Measurements from ENCODE around the gene ATP6V0D1. TPM values are rescaled to one million over a fixed set of nuclear protein-coding genes. Genes with fewer than 3 reads are reported as not detected.
A peak's percentile ranks its signal among the peaks of the same experiment; 100 is the strongest.

ATP6V0D1 gene
- total and polyA plus RNA-seq, 2 of the 4 experiments (the other 2 are of a cell fraction): 112 to 124 TPM

DNA sequence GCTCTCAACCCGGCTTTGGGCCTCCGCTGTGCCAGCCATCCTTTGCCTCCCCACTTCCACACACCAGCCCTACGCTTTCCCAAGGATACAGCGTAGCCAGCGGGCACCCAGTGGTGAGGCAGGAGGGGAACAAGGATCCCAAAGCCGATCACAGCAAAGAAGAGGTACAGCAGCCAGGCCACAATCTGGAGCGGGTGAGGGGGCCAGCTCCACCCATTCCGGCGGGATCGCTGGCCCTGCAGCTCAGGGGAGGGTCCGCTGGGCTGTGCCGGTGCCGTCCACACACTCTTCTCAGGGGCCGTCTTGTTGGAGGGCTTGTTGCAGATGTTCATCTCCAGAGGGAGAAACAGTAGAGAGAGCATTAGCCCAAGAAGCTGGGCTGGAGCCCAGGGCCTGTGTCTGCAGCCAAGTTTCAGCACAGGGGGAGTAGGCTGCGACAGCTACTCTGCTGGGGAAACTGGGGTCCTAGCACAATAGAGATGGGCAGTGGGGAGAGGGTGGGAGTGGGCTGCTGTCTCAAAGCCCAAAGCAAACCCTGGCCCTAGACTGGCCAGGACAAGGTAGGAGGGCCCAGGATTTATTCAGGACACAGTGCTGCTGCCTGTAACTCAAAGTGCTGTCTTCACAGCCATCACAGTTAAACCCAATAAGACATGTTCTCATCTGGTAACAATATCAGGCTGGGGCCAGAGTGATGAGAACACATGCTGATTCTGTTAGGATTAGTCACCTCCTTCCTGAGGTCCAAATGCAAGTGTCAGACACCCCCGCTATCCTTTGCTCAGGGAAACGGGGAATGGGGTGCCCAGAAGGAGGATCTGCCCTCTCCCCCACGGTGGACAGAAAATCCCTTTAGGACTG lies 74.6 kb downstream of the ATP6V0D1 start:
- ATAC-seq (ENCODE audit: low read depth) (peak; percentile 92), DNase-seq (peak; percentile 91)
- peak overlapping the region; percentile 76 for H2BK120ac ChIP-seq (ENCODE audit: low read depth, low read length)
- peaks cover 12% of the 10 kb centered on the region for H3K9me1 ChIP-seq (ENCODE audit: insufficient read depth, low read length)
- in situ Hi-C loops (cut with MboI; ENCODE audit: low sequenced_read_pairs): no loop called here
- H2BK15ac ChIP-seq (ENCODE audit: low read depth, low read length): peak overlapping the region; percentile 13; the same call in 1 of the 3 replicates
- no TSS peak for BruUV-seq (replicated peaks)
- H2BK5ac ChIP-seq (ENCODE audit: low read depth, low read length, poor library complexity, severe bottlenecking): peak overlapping the region; percentile 59
- peak overlapping the region; percentile 66; the same call in 1 of the 2 replicates for H3K23ac ChIP-seq (ENCODE audit: low read depth, low read length)
- no peaks in the 10 kb centered on the region for H3K9me3 ChIP-seq (ENCODE audit: control insufficient read depth, insufficient read depth, low read length)
- POLR2A ChIA-PET (ENCODE audit: unreplicated experiment): no interaction called here
- H3K4ac ChIP-seq (ENCODE audit: low read depth, low read length): peak overlapping the region; percentile 66
- no peaks in the 10 kb centered on the region for H3K27me3 ChIP-seq (ENCODE audit: control insufficient read depth, insufficient read depth, low read length)
- H4K5ac ChIP-seq (ENCODE audit: low read depth, low read length): peak overlapping the region; percentile 15
- intact Hi-C loops (cut with micrococcal nuclease): no loop called here
- peak overlapping the region; percentile 84 for H2AK5ac ChIP-seq (ENCODE audit: low read depth, low read length)
- peak overlapping the region; percentile 38; the same call in 1 of the 2 replicates for H2BK20ac ChIP-seq (ENCODE audit: low read depth, low read length)
- dilution Hi-C loops (cut with HindIII; ENCODE audit: low sequenced_read_pairs, unreplicated experiment): no loop called here
- peak overlapping the region; percentile 12; the same call in 1 of the 2 replicates for H3K9ac ChIP-seq (ENCODE audit: low read depth, low read length)
- H4K91ac ChIP-seq (ENCODE audit: insufficient read depth, low read depth, low read length): peak overlapping the region; percentile 69
- H3K56ac ChIP-seq (ENCODE audit: extremely low read depth, insufficient read depth, low read length): no peak overlapping the region
- H3K4me2 ChIP-seq (ENCODE audit: low read depth, low read length): no peak overlapping the region; the same call in 1 of the 2 replicates
- peak overlapping the region in 1 of 2 experiments; percentile 60; a peak in 2 of 4 replicates for H4K8ac ChIP-seq (ENCODE audit: low read depth in 2 of 2, low read length in 2 of 2)
- no peaks in the 10 kb centered on the region for H3K36me3 ChIP-seq (ENCODE audit: control insufficient read depth, insufficient read depth, low read length)
- no peaks in the 10 kb centered on the region for H4K20me1 ChIP-seq (ENCODE audit: insufficient read depth, low read length)
- CTCF ChIA-PET: interaction anchor here (0.9 to 1.8 kb wide), 2 partner anchors 21 to 60 kb away, joined by 3 to 5 read pairs; no protein-coding TSS in a partner anchor
- peaks cover 0 to 10% of the 10 kb centered on the region in 2 experiments; a peak in 2 of 4 replicates for H3K79me1 ChIP-seq (ENCODE audit: low read depth in 1 of 2, low read length in 2 of 2)
- peak overlapping the region; percentile 42 for H3K27ac ChIP-seq (ENCODE audit: insufficient read depth, low read length)
- no peak overlapping the region for H3K4me3 ChIP-seq (ENCODE audit: insufficient read depth, low read depth, low read length)
- peak overlapping the region; percentile 62; the same call in 1 of the 2 replicates for H3K14ac ChIP-seq (replicated peaks; ENCODE audit: low read depth, low read length)
- H3K18ac ChIP-seq (ENCODE audit: low read depth, low read length): peak overlapping the region; percentile 50
- peak overlapping the region; percentile 82 for H2AK9ac ChIP-seq (replicated peaks; ENCODE audit: low read depth, low read length, poor library complexity)
- H3K4me1 ChIP-seq (ENCODE audit: control insufficient read depth, insufficient read depth, low read length): peaks cover 17% of the 10 kb centered on the region
- 47% methylated on average over 6 of the region's 18 CpGs; no CpG with 5 or more reads in 1 of the 2 experiments for WGBS, 2 experiments (ENCODE audit: extremely low coverage in 2 of 2, insufficient read length in 1 of 2)
- H2AFZ ChIP-seq (replicated peaks; ENCODE audit: low read length, poor library complexity): peak overlapping the region; percentile 88
- TF ChIP-seq POLR2A (IDR thresholded peaks at IDR 0.05; ENCODE audit: low read depth, low read length) (no peak), RAD21 (IDR thresholded peaks at IDR 0.05; ENCODE audit: low read length) (no peak), MAZ (IDR thresholded peaks at IDR 0.05; ENCODE audit: borderline replicate concordance, low read depth, low read length) (no peak), MAFK (IDR thresholded peaks at IDR 0.05; ENCODE audit: low read depth, low read length) (no peak), FOS (IDR thresholded peaks at IDR 0.05; ENCODE audit: low read depth, low read length) (peak; percentile 74), NFE2L2 (IDR thresholded peaks at IDR 0.05; ENCODE audit: low read depth, low read length) (no peak), RFX5 (IDR thresholded peaks at IDR 0.05; ENCODE audit: low read depth, low read length) (no peak), MXI1 (IDR thresholded peaks at IDR 0.05; ENCODE audit: borderline replicate concordance, low read depth, low read length) (0 out of 2 replicates have a peak, but pooled peaks have one; percentile 44), CHD1 (IDR thresholded peaks at IDR 0.05; ENCODE audit: low read depth, low read length) (no peak), SMC3 (IDR thresholded peaks at IDR 0.05; ENCODE audit: low read depth, low read length) (no peak)
- TF ChIP-seq, protein P1, sequence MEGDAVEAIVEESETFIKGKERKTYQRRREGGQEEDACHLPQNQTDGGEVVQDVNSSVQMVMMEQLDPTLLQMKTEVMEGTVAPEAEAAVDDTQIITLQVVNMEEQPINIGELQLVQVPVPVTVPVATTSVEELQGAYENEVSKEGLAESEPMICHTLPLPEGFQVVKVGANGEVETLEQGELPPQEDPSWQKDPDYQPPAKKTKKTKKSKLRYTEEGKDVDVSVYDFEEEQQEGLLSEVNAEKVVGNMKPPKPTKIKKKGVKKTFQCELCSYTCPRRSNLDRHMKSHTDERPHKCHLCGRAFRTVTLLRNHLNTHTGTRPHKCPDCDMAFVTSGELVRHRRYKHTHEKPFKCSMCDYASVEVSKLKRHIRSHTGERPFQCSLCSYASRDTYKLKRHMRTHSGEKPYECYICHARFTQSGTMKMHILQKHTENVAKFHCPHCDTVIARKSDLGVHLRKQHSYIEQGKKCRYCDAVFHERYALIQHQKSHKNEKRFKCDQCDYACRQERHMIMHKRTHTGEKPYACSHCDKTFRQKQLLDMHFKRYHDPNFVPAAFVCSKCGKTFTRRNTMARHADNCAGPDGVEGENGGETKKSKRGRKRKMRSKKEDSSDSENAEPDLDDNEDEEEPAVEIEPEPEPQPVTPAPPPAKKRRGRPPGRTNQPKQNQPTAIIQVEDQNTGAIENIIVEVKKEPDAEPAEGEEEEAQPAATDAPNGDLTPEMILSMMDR (conservative IDR thresholded peaks at IDR 0.05; ENCODE audit: low read depth, low read length): no peak
- TF ChIP-seq, protein P2, sequence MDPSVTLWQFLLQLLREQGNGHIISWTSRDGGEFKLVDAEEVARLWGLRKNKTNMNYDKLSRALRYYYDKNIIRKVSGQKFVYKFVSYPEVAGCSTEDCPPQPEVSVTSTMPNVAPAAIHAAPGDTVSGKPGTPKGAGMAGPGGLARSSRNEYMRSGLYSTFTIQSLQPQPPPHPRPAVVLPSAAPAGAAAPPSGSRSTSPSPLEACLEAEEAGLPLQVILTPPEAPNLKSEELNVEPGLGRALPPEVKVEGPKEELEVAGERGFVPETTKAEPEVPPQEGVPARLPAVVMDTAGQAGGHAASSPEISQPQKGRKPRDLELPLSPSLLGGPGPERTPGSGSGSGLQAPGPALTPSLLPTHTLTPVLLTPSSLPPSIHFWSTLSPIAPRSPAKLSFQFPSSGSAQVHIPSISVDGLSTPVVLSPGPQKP (IDR thresholded peaks at IDR 0.05; ENCODE audit: borderline replicate concordance, low read depth, low read length): no peak
- TF ChIP-seq, protein P3, sequence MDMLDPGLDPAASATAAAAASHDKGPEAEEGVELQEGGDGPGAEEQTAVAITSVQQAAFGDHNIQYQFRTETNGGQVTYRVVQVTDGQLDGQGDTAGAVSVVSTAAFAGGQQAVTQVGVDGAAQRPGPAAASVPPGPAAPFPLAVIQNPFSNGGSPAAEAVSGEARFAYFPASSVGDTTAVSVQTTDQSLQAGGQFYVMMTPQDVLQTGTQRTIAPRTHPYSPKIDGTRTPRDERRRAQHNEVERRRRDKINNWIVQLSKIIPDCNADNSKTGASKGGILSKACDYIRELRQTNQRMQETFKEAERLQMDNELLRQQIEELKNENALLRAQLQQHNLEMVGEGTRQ (IDR thresholded peaks at IDR 0.05; ENCODE audit: low read depth, low read length): 0 out of 2 replicates have a peak, but pooled peaks have one; percentile 12
